ENCODE results near the gene CCDC142. TPM values are rescaled to one million over a fixed set of nuclear protein-coding genes. Genes with fewer than 3 reads are reported as not detected.
A peak's percentile ranks its signal among the peaks of the same experiment; 100 is the strongest.

The CCDC142 gene
- total RNA-seq, 1 experiment from 2014 or later: 12.4 TPM

GRCh38 chr2:74524955-74525716 lies 42.3 kb upstream of the CCDC142 start:
- no peak overlapping the region for H3K27ac ChIP-seq
- DNase-seq (ENCODE audit: low read depth in 1 of 2, low spot score in 2 of 2): no peak
- peaks cover 6% of the 10 kb centered on the region for H3K4me1 ChIP-seq (replicated peaks)
- peaks cover 10% of the 10 kb centered on the region; the same call in 1 of the 2 replicates for H3K27me3 ChIP-seq (replicated peaks)
- peaks cover 37% of the 10 kb centered on the region for H3K36me3 ChIP-seq
- H3K9me3 ChIP-seq (replicated peaks): no peaks in the 10 kb centered on the region
- H3K4me3 ChIP-seq: no peak overlapping the region

GRCh38 chr2:74524005-74524404 lies 41.2 kb upstream of the CCDC142 start:
- H3K27ac ChIP-seq: no peak overlapping the region
- DNase-seq (ENCODE audit: low read depth in 1 of 2, low spot score in 2 of 2): no peak
- peaks cover 6% of the 10 kb centered on the region for H3K4me1 ChIP-seq (replicated peaks)
- peaks cover 33% of the 10 kb centered on the region for H3K36me3 ChIP-seq
- peaks cover 21% of the 10 kb centered on the region for H3K27me3 ChIP-seq (replicated peaks)
- no peaks in the 10 kb centered on the region for H3K9me3 ChIP-seq (replicated peaks)
- H3K4me3 ChIP-seq: no peak overlapping the region

GRCh38 chr2:74522516-74522915 lies 39.7 kb upstream of the CCDC142 start:
- H3K4me3 ChIP-seq: no peak overlapping the region
- no peaks in the 10 kb centered on the region for H3K4me1 ChIP-seq (replicated peaks)
- peaks cover 21% of the 10 kb centered on the region for H3K36me3 ChIP-seq
- H3K27me3 ChIP-seq (replicated peaks): peaks cover 34% of the 10 kb centered on the region
- no peaks in the 10 kb centered on the region for H3K9me3 ChIP-seq (replicated peaks)
- DNase-seq (ENCODE audit: low read depth in 1 of 2, low spot score in 2 of 2): peak in 1 of 2 experiments; percentile 37
- no peak overlapping the region for H3K27ac ChIP-seq

- Histone ChIP-seq H3K4me1 (replicated peaks) (peaks cover 12% of the 10 kb centered on the region), H3K27me3 (replicated peaks) (peaks cover 85% of the 10 kb centered on the region), H3K27ac (no peak overlapping the region), H3K9me3 (replicated peaks) (peaks cover 20% of the 10 kb centered on the region), H3K36me3 (no peaks in the 10 kb centered on the region), H3K4me3 (no peak overlapping the region)
- no peak for DNase-seq (ENCODE audit: low read depth in 1 of 2, low spot score in 2 of 2)
Observed at GRCh38 chr2:74516650-74517049, 33.9 kb upstream of the CCDC142 start.

GRCh38 chr2:74515981-74516633 lies 33.3 kb upstream of the CCDC142 start:
- H3K36me3 ChIP-seq: no peaks in the 10 kb centered on the region
- peaks cover 88% of the 10 kb centered on the region for H3K27me3 ChIP-seq (replicated peaks)
- H3K9me3 ChIP-seq (replicated peaks): peaks cover 20% of the 10 kb centered on the region
- no peak overlapping the region for H3K4me3 ChIP-seq
- peaks cover 15% of the 10 kb centered on the region for H3K4me1 ChIP-seq (replicated peaks)
- no peak for DNase-seq (ENCODE audit: low read depth in 1 of 2, low spot score in 2 of 2)
- no peak overlapping the region for H3K27ac ChIP-seq

GRCh38 chr2:74515271-74515980 lies 32.6 kb upstream of the CCDC142 start:
- Histone ChIP-seq H3K36me3 (no peaks in the 10 kb centered on the region), H3K27ac (no peak overlapping the region), H3K27me3 (replicated peaks) (peaks cover 83% of the 10 kb centered on the region), H3K4me3 (no peak overlapping the region), H3K4me1 (replicated peaks) (peaks cover 17% of the 10 kb centered on the region), H3K9me3 (replicated peaks) (peaks cover 20% of the 10 kb centered on the region)
- DNase-seq (ENCODE audit: low read depth in 1 of 2, low spot score in 2 of 2): no peak

- H3K4me1 ChIP-seq (replicated peaks): peaks cover 17% of the 10 kb centered on the region
- H3K4me3 ChIP-seq: no peak within 1 kb of the TSS
- no peaks in the 10 kb centered on the region for H3K36me3 ChIP-seq
- no peak for DNase-seq (ENCODE audit: low read depth in 1 of 2, low spot score in 2 of 2)
- H3K27me3 ChIP-seq (replicated peaks): peaks cover 77% of the 10 kb centered on the region
- H3K27ac ChIP-seq: no peak within 1 kb of the TSS
- H3K9me3 ChIP-seq (replicated peaks): peaks cover 20% of the 10 kb centered on the region
Observed at GRCh38 chr2:74514368-74515270, 31.8 kb upstream of the CCDC142 start, which contains the start of gene TLX2. Gene TLX2, plus strand, starts transcription at chr2:74514450. Its CDS starts 357 bp downstream, at chr2:74514807.

- Histone ChIP-seq H3K27ac (no peak overlapping the region), H3K27me3 (replicated peaks) (peaks cover 68% of the 10 kb centered on the region), H3K9me3 (replicated peaks) (peaks cover 20% of the 10 kb centered on the region), H3K36me3 (no peaks in the 10 kb centered on the region), H3K4me3 (no peak overlapping the region), H3K4me1 (replicated peaks) (peaks cover 17% of the 10 kb centered on the region)
- peak in 1 of 2 experiments; percentile 44 for DNase-seq (ENCODE audit: low read depth in 1 of 2, low spot score in 2 of 2)
Observed at GRCh38 chr2:74513605-74514367, 31.0 kb upstream of the CCDC142 start.

- no peak for DNase-seq (ENCODE audit: low read depth in 1 of 2, low spot score in 2 of 2)
- Histone ChIP-seq H3K27me3 (replicated peaks) (peaks cover 60% of the 10 kb centered on the region), H3K27ac (no peak overlapping the region), H3K4me3 (no peak overlapping the region), H3K36me3 (no peaks in the 10 kb centered on the region), H3K9me3 (replicated peaks) (peaks cover 20% of the 10 kb centered on the region), H3K4me1 (replicated peaks) (peaks cover 23% of the 10 kb centered on the region)
Observed at GRCh38 chr2:74512744-74513604, 30.2 kb upstream of the CCDC142 start.

GRCh38 chr2:74511104-74511989 lies 28.5 kb upstream of the CCDC142 start:
- Histone ChIP-seq H3K36me3 (peaks cover 12% of the 10 kb centered on the region), H3K4me1 (replicated peaks) (peaks cover 33% of the 10 kb centered on the region), H3K4me3 (no peak overlapping the region), H3K9me3 (replicated peaks) (peaks cover 15% of the 10 kb centered on the region), H3K27me3 (replicated peaks) (peaks cover 49% of the 10 kb centered on the region), H3K27ac (no peak overlapping the region)
- DNase-seq (ENCODE audit: low read depth in 1 of 2, low spot score in 2 of 2): peak in 1 of 2 experiments; percentile 45

- H3K9me3 ChIP-seq (replicated peaks): peaks cover 5% of the 10 kb centered on the region; the same call in 1 of the 2 replicates
- H3K4me1 ChIP-seq (replicated peaks): peaks cover 39% of the 10 kb centered on the region
- no peak for DNase-seq (ENCODE audit: low read depth in 1 of 2, low spot score in 2 of 2)
- H3K27me3 ChIP-seq (replicated peaks): peaks cover 38% of the 10 kb centered on the region
- peaks cover 22% of the 10 kb centered on the region for H3K36me3 ChIP-seq
- no peak overlapping the region for H3K27ac ChIP-seq
- H3K4me3 ChIP-seq: no peak overlapping the region
Observed at GRCh38 chr2:74510272-74510671, 27.5 kb upstream of the CCDC142 start.
